Stimulated activated CD4-positive, alpha-beta T cell treated with anti-CD3 and anti-CD28 coated beads, Interleukin-1b, Interleukin-23, amount 100 ng/mL, for 4 hours (primary cell): ENCODE data around the gene TREML4.
"Not testable (repeated sequence)": the region's sequence is repeated elsewhere in the genome, so short reads cannot be mapped to it uniquely, and the experiment has no call there.

Source experiments
- DNase-seq, 2 donors: peaks; one replicate each; pipeline ENCODE4 v3.0.0-alpha.2; 2020; ENCODE audit warnings: low read depth in 2 of 2

TREML4 gene

DNA sequence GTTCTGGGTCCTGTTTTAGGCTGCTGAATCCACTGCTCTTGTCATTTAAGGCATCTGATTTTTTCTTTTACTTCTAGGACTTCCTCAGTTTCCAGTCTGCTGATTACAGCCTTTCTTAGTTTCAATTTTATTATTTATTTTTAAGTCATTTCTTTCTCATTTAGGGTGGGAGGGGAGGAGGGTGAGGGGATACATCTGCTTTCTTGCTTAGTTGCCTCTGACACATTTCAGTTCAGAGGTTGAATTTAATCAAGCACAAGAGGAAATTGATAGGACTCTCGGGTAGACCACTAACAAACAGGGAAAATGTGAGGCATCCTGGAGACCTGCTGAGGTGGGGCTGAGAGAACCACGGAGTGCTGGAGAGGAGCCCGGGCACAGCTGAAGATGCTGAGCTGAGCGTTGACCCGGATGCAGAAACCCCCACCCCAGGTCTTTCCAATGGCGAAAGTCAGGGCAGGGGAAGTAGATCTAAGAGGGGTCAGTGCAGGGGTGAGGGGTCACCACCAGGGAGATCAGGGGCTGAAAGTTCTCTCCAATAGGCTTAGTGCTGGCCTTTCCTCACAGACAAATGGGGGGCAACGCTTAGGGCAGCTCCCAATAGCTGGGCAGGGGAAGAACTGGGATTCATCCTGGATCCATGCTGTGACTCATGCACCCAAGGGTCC lies 19.6 kb upstream of the TREML4 start:
- DNase-seq = no peak

DNA sequence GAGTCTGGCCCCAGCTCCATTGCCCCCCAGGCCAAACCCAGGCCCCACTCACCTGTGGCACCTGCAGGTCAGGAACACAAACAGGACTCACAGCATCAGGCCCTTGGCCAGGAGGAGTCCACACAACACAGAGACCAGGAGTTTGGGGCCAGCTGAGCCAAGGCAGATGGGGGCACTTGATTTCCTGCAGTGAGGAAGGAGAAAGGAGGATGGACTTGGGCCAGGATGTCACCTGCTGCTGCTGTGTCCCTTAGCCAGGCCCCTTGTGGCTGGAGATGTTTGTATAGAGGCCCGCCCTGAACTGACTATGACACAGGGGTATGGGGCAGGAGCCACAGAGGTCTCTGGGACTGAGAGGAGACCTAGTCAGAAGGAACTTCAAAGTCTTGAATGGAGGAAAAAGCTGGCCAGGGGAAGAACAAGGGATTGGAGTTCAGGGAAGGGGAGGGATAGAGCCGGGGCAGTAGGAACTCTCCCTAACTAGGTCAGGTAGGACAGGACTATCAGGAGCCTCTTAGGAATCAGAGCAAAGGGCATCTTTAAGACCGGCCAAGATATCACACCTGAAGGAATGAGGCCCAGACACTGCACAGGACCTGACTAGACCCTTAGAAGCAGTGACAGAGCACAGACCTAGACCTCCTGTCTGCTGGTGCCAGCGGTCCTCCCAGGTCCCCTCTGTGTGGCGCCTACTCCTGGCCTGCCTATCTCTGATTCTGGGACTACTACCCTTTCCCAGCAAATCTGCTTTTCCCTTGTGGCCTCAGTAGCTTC lies 18.4 kb upstream of the TREML4 start:
- DNase-seq = no peak

DNA sequence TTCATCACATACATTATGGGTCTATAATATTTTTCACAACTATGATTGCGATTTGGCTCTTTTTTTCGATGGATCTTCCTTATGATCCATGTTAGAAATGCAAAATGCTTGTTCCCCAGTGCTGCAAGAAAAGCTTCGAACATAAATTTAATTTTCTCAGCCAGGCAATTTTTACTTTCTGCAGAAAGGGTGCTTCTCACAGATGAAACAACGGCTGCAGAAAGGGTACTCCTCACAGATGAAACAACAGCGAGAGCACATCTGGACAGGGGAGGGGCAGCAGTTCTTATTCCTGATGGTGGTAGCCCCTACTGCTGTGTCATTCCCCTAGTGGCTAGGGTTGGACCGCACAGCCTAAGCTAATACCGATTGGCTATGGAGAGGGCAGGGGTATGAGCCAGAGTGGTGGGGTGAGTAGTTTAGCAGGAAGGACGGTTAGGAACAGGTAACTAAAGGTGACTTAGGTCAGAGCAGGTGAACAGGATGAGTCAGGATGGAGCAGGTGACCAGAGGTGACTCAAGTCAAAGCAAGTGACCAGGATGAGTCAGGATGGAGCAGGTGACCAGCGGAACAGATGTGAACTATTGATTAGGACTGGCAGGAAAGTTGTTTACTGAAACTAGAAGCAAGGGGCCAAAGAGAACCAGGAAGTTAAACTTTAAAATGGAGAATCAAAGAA lies 13.4 kb upstream of the TREML4 start:
- no peak for DNase-seq

DNA sequence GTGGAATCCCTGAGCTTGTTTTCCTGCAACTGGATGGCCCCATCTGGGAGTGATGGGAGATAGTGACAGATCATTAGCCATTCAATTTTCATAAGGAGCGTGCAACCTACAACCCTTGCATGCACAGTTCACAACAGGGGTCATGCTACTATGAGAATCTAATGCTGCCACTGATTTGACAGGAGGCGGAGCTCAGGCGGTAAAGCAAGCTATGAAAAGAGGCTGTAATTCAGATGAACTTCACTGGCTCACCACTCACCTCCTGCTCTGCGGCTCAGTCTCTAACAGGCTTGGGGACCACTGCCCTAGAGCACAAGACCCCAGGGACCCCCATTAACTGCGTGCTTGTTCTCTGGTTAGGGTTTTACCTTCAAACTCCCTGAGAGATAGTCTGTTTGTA lies 12.4 kb upstream of the TREML4 start:
- no peak for DNase-seq

DNA sequence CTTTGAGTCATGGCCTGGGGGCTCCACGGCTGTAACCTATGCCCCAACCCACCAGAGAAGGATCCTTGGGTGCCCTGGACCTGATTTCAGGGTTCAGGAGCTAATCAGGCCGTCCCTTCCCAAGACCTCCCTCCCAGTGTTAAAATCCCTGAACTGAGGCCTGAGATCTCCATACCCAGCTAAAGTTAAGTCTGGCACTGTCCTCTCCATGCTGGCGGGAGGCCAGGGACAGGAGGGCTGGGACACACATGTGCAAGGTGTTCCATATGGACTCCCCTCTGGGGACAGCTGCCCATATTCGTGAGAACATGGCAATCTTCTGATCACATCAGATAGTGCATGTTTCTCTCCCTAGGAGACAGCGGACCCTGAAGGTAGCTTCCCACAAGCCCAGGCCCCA lies 11.5 kb upstream of the TREML4 start:
- no peak for DNase-seq

DNA sequence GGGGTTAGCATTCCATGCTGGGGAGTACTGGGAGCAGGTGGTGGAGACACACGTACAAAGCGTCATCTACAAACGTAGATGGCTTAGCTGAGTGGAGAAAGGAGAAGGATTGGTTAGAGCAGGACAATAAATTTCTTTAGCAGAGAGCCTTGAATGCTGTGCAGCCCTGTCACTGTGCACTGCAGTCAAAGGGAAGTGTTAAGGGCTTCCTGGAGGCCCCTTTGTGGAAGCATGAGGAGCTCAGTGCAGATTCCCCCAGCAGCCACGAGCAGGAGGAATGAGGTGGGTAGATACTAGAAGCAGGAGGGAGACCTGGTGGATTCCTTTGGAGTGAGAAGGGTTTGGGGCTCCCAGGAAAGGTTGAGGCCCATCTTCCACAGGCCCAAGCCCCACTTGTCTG lies 6.1 kb upstream of the TREML4 start:
- no peak for DNase-seq

DNA sequence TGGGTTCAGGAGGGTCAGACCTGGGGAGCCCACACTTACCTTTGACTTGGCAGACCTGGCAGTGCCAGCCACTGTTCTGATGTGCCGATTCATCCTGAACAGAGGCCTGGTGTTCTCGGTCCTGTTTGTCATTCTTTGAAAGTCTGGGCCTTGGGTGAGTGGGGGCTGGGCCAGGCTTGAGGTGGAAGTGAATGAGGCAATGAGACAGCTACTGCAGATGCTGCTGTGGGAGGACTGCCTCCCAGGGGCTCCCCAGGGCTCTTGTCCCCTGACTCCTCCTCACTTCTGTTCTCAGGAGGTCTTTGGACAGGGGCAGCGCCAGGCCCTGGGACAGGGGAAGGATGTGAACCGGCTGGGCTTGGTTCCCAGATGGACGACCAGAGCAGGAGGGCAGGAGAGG lies 5.6 kb upstream of the TREML4 start:
- DNase-seq = no peak

DNA sequence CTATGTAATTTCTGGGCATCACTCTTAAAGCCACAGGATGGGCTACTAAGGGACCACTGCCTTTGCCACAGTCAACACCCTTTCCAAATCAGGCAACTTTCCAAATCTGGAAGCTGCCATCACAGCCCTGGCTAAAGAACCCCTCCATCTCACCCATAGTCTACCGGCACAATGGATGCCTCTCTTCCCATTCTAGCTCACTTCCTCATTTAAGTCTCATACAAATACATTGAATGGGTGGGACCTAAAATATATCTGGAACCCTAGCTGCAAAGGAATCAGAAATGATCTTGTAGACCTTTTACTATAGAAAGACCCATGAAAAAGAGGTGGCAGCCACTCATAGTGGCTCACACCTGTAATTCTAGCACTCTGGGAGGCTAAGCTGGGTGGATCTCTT lies 3.3 kb upstream of the TREML4 start:
- DNase-seq = no peak

DNA sequence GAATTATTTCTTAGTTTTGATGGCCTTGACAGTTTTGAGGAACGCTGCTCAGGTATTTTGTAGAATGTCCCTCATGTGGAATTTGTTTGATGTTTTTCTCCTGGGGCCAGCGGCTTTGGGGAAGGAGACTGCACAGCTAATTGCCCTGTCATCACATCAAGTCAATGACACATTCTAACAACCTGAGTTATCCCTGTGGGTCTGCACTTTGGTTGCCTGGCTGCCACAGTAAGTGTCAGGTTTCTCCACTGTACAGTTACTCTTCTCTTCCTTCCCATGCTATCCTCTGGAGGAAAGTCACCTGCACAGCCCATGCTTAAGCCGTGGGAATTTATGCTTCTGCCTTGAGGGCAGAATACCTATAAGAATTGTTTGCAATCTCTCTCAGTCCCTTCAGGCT lies 1.4 kb upstream of the TREML4 start:
- DNase-seq = no peak

DNA sequence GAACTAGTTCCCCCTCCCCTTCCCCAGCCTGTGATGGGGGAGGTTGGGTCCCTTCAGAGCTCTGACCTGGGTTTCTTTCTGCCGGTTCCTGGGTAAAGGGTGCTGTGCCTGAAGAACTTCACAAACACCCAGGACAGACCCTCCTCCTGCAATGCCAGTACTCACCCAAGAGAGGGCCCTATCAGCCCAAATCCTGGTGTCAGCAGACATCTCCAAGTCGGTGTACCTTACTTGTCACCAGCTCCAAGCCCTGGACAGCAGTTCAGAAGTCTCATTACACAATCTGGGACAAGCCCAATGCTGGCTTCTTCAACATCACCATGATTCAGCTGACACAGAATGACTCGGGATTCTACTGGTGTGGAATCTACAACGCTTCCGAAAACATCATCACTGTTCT lies 467 bp downstream of the TREML4 start:
- DNase-seq = no peak

DNA sequence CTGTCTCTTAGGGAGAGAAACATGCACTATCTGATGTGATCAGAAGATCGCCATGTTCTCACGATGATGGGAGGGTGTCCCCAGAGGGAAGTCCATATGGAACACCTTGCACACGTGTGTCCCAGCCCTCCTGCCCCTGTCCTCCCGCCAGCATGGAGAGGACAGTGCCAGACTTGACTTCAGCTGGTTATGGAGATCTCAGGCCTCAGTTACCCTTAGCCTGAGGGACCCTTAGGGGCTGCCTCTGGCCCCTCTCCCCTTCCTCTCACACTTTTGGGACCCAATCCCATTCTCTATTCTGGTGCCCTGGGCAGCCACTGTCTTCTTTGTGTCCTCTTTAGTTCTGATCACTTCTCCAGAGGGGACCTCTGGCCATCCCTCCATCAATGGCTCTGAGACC lies 1.6 kb downstream of the TREML4 start:
- DNase-seq = no peak

DNA sequence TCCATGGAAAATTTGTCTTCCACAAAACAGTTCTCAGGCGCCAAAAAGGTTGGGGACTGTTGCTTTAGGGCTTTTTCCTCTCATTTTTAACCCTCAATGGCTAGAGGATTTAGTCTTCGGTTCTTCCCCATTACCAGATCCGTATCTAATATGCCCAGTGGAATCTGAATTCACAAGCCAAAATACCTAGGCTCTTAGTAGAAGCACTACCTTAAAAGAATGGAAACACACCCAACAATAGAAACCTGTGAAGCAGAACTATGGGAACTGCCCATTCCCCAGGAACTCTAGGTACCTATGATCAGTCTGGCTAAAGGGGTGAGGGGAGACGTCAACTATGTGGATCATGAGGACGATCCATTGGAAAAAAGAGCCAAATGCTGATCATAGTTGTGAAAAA lies 3.1 kb downstream of the TREML4 start:
- DNase-seq = no peak

DNA sequence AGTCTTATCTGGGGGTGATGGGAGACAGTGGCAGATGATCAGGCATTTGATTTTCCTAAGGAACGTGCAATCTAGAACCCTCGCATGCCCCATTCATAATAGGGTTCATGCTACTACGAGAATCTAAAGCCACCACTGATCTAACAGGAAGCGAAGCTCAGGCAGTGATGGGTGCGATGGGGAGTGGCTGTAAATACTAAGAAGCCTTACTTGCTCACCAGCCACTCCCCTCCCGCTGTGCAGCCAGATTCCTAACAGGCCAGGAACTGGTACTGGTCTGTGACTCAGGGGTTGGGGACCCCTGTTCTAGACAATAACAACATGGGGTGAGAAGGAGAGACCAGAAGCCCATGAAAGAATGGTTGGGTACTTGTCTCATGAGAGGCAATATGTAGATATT lies 4.5 kb downstream of the TREML4 start:
- DNase-seq = no peak

DNA sequence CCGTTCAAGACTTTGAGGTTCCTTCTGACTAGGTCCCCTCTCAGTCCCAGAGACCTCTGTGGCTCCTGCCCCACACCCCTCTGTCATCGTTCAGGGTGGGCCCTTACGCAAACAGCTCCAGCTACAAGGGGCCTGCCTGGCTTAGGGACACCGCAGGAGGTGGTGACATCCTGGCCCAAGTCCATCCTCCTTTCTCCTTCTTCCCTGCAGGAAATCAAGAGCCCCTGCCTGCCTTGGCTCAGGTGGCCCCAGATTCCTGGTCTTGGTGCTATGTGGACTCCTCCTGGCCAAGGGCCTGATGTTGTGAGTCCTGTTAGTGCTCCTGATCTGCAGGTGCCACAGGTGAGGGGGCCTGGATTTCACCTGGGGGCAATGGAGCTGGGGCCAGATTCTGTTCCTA lies 8.1 kb downstream of the TREML4 start:
- no peak for DNase-seq

DNA sequence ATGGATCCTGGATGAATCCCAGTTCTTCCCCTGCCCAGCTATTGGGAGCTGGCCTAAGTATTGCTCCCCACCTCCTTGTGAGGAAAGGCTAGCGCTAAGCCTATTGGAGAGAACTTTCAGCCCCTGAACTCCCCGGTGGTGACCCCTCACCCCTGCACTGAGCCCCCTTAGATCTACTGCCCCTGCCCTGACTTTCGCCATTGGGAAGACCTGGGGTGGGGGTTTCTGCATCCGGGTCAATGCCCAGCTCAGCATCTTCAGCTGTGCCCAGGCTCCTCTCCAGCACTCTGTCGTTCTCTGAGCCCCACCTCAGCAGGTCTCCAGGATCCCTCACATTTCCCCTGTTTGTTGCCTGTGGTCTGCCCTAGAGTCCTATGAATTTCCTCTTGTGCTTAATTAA lies 9.0 kb downstream of the TREML4 start:
- no peak for DNase-seq

DNA sequence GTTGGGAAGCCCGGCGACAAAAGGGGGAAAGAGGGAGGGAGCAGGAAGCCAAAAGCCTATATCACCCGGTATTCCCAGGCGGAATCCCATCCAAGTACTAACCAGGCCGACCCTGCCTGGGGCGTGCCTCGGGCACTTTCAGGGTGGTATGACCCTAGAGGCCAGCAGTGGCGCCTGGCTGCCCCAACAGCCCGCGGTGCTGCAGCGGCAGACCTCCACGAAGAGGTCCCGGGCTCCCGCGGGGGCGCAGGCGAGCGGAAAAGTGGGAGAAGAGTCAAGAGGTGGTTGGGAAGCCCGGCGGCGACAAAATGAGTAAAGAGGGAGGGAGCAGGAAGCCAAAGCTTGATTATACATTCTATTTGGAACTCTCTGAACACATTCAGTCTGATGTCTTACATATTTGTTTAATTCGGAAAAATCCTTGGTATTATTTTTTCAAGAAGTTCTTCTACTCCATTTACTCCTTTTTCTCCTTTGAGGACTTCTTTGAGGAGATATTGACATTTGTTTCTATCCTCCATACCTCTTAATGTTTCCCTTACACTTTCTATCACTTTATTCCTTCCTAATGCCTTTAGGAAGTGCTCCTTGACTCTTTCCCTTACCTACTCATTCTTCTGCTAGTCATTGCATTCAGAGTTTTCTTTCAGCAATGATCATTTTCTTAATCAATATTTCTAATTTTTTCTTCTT lies 11.5 kb downstream of the TREML4 start:
- DNase-seq = no peak

DNA sequence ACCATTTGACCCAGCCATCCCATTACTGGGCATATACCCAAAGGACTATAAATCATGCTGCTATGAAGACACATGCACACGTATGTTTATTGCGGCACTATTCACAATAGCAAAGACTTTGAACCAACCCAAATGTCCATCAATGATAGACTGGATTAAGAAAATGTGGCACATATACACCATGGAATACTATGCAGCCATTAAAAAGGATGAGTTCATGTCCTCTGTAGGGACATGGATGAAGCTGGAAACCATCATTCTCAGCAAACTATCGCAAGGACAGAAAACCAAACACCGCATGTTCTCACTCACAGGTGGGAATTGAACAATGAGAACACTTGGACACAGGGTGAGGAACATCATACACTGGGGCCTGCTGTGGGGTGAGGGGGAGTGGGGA lies 18.4 kb downstream of the TREML4 start:
- DNase-seq = not testable (repeated sequence)

DNA sequence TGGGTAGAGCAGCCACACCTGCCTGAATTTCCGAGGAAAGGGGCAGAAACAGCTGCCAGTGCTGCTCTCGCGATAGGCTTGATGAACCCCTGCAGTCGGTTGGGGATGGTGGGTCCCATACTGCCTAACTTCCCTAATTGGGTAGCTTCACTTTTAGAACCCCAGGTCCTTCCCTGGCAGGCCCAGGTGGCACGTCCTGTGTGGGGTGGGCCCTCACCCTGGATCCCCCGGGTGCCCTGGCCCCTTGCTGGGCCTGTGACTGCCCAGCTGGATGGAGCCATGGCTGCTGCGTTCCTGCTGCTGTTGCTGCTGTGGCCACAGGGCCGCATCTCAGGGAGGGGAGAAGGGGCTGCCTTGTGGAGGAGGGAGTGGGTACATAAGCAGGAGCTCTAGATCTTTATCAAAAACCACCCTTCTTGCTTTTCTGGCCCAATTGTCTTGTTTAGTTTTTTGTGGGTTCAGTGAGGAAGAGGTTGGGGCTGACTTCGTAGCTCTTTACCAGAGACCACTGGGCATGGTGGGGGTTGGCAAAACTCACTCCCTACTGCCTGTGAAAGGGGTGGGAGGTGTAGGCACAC lies 19.2 kb downstream of the TREML4 start:
- DNase-seq = no peak

DNA sequence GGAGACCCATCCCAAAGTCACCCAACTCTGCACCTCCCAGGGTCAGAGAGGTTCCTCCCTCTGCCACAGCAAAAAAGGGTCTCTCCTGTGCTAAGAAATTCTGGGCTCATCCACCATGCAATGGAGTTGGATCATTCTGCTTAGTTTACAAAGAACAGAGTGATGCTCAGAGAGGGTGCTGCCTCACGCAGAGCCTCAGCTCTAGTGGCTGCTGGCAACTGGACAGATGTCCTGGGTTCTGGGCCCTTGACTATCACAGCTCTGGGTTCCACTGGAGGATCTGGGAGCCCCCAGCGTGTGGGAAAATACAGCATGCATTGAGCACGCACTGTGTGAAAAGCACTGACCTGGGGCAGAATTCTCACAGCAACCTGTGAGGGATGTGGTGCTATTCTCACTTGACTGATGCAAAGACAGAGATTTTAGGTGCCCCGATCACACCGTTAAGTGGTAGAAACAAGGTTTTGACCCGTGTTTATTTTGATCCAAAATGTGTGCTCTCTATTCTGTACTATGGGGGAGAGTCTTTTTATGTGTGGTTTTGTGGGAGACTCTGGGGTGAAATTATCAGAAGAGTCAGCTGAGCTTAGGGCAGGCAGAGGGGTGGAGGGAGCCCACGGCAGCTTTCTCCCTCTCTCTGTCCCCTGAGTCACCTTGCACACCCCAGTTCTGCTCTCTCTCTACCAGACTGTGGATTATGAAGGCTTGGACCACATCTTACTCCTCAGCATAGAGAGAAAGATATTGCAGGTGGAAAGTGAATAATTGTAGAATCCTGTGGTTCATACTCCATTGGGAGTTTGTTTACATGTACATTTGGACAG lies 19.9 kb downstream of the TREML4 start:
- no peak for DNase-seq

DNA sequence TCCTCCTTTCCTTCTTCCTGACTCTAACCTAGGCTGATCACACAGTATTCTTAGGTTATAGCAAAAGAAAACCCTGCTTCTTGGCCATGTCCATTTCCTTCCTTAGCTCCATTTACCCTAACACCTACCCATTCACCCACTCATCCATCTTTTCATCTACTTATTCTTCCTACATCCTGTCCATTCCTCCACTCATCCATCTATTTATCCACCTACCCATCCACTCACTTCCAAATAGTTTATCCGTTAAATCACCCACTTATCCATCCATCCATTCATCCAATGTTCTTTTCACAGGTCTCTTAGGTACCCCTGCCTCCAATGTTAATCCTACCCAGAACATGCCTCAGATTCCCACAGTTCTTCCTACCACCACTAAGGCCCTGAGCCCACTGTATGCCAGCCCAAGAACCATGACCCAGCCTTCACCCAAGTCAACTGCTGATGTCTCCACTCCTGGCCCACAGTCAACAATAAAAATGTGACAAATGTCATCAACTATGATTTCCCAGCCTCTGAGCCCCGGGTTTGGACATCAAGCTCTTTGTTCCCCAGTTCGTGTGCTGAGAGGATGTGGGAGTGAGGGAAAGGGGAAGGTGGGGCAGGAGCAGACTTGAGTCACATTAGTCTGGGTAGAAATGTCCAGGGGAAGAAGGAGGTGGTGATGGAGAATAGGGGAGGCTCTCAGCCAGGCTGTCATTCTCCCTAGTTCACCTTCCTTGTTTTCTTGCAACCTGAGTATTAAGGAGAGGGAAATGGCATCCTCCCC lies 24.4 kb downstream of the TREML4 start:
- no peak for DNase-seq

DNA sequence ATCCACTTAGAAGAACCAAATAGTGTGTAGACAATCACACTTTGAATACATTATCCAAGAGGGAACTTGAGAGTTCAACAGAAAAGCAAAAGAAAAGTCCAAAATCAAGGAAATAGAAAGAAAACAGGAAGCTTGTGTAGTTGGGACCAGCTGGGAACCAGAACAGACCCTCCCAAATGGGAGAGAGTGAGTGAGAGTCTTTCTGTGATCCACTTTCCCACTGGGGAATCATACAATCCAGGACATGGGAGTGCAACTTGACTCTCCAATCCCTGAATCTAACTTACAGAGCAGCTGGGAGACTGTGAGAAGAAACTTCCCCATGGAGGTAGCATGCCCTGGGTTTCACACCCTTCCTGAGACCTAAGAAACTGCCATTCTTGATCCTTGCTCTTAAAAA lies 27.0 kb downstream of the TREML4 start:
- DNase-seq = no peak
